DMS 273 treated with DMSO at 0.1 percent for 48 hours (cell line): ENCODE results near the gene LYRM4.

ENCODE experiments used
- DNase-seq: peaks from one replicate; lab custom pipeline; 2025; lab: John Stamatoyannopoulos, UW

LYRM4 gene

DNA sequence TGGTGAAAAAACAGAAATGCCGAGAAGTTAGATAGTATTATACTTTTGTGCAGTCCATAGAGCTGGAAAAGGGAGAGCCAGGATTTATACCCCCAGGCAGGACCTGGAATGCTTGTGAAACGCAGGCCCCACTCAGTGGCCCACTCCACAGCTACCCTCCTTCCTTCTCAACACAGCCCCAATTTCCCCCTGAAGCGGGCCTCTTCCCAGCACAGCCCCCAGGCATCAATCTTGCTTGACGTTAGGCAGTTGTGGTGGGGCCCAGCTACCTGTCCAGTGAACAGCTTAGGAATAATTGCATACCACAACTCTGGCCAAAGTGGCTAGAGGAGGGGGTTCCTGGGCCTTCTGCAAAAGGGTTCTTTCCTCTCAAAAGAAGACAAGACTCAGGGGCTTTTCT lies 114.4 kb downstream of the LYRM4 start:
- no peak for DNase-seq

DNA sequence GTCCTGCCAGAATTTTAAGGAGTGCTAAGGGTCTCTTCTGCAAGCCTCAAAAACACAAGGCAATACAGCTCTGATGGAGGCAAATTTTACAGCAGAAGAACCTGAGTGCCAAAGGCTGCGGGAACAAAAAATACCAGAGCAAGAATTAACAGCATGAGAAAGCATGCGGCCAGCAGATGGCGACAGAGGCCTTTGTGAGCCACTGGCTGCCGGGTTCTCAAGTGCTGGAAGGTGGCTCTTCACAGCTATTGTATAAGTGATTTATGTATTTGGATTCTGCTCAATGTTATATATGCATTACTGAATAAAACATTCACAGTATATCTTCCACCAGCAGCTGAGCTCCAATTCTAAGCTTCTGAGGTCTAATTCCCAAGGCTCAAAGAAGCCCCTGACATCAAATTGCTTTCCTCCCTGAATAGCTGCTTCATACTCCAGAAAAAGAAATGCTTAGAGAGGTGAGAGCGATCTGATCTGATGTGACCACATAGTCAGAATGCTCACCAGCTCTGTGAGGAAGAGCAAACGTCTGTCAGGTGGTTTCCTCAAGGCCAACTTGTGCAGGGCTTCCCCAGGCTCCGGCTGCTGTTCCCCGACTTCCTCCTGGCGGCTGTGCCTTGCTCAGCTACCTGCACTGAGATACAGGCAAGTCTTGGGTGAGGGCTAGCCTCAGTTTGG lies 117.0 kb downstream of the LYRM4 start:
- DNase-seq: peak; percentile 28

DNA sequence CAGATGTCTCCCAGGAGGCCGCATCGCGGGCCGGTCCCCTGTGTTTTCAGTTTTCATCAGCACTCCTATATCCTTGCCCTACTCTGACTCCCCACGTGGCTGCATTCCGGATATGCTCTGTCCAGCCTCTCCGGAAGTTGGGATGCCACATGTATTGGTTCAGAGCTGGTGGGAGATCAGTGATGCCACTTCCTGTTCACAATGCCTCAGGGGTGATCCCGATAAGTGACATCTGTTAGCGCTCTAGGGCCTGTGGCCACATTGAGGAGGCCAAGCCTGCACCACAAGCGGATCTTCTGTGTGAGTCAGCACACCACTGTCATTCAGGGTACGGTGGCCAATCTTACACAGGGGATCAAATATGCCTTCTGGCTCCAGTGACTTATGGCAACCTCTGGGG lies 117.8 kb downstream of the LYRM4 start:
- DNase-seq: no peak

DNA sequence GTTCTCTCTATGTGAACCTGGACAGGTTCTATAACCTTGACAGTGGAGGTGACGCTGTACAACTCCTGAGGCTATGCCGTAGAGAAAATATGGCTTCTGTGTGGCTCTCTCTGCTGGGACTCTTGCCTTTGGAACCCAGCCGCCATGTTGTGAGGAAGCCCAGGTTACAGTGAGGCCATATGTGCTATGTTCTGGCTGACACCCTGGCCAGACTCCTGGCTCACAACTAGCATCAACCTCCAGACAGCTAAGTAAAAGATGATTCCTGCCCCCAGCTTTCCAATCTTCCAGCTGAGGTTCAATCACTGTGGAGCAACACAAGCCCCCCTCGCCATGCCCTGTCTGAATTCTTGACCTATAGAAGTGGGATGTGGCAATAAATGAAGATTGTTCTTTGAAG lies 118.6 kb downstream of the LYRM4 start:
- DNase-seq: no peak

DNA sequence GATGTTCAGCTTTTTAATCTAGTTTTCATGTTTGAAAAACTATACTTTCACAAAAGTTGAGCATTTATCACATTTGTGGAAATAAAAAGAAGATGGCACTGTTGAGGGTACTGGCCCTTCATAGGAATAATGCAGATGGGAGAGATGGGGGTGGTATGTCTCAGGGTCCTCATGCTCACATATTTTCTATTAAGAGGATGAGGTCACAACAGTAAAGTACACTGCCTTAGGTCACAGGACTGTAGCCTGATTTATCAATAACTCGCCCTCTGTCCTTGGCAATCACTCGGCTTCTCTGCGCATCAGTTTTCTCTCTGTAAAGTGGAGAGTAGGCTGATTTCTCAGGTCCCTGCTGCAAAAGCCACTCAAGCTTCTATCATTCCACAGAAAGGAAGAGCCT lies 119.7 kb downstream of the LYRM4 start:
- DNase-seq: no peak

DNA sequence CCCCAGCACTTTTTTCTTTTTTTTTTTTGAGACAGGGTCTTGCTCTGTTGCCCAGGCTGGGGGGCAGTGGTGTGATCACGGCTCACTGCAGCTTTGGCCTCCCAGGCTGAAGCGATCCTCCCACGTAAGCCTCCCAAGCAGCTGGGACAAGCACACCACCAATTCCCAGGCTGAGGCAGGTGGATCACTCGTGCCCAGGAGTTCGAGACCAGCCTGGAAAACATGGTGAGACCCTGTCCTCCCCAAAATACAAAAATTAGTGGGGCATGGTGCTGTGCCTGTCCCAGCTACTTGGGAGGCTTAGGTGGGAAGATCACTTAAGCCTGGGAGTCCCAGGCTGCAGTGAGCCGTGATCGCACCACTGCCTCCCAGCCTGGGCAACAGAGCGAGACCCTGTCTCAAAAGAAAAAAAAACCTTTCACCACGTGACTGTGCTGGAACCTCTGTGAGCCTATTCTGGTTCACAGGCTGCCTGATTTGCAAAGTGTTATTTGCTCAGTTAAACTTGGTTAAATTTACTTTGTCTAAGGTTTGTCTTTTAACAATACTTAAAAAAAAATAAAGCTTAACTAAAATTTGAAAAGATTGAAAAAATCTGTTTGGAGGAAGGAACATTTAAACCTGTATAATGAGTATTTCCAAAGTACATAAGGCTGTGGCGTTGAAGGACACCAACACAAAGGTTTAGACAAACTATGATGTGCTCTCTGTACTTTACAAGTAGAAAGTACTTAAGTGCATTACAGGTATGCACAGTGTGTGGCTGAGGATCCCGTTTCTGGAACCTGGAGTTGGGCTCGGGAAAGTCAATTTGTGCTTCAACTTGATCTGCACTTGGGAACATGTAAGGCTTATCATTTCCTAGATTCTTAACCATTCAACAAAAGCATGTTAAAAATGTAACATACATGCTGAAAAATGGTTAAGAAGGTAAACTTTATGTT lies 120.7 kb downstream of the LYRM4 start:
- no peak for DNase-seq

DNA sequence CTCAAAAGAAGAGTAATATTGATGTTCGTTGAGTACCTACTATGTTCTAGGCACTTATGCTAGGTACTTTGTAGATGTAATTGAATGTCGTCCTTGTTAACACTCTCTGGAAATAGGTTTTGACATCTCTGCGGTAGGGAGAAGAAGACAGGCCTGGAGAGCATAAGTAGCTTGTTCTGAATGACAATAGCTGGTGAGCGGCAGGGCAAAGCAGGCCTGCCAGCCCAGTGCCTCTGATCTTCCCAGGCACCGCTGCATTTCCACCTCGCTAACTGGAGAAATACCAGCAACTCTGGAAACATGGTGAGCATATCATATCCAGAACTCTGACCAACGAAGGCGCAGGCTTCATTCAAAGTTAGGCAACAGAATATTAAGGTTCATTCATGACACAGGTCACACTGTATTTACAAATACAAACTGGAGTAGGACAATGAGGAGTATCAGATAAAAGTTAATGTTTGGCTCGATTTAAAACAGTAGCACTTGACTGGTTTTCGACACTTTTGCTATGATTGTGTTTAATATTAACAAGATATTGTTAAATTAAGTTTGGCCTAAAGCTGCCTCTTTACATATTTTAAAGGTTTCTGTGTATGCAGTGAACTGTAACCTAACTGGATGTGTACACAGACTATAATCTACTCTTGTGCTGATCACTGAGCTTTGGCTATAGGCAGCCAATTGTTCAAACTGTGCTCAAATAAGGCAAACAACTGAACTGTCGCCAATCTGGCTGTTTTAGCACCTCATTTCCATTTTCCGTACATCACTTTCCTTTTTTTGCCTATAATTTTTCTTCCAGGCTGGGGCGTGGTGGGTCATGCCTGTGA lies 121.5 kb downstream of the LYRM4 start:
- DNase-seq: no peak

DNA sequence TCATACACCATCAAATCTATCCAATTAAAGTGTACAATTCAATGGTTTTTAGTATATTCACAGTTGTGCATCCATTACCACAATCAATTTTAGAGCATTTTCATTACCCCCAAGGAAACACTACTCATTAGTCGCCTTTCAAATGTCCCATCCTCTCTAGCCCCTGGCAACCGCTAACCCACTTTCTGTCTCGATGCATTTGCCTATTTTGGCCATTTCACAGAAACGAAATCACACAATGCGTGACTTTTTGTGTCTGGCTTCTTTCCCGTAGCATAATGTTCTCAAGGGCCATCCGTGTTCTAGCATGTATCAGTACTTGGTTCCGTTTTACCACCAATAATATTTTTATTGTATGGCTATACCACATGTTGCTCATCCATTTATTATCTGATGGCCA lies 123.9 kb downstream of the LYRM4 start:
- no peak for DNase-seq

DNA sequence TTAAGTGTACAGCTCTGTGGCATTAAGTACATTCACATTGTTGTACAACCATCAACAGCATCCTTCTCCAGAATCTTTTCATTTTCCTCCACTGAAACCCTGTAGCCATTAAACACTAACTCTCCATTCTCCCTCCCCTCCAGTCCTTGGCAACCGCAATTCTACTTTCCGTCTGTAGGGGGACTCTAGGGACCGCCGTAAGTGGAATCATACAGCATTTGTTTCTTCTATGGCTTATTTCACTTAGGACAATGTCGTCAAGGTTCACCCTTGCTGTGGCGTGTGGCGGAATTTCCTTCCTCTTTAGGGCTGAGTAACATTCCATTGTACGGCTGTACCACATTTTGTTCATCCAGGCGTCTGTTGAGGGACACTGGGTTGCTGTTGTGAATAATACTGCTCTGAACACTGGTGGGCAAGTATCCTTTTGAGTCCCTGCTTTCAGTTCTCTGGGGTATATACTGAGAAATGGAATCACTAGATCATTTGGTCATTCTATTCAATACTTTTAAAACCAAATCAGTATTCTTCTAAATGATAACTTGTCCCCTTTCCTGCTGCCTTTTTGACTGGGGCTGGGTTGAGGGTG lies 124.9 kb downstream of the LYRM4 start:
- DNase-seq: no peak

DNA sequence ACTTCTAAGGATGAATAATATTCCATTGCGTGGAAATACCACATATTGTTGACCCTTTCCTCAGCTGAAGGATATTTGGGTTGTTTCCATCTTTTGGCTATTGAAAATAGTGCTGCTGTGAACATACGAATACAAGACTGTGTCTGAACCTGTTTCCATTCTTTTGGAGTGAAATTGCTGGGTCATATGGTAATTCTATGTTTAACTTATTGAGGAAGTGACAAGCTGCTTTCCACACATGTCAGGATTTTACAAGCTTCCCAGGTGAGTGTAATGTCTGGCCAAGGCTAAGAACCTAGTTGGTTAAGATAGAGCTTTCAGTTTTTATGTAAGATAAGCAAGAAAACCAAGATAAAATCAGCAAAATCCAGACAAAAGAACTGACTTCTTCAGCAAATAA lies 126.8 kb downstream of the LYRM4 start:
- DNase-seq: no peak

DNA sequence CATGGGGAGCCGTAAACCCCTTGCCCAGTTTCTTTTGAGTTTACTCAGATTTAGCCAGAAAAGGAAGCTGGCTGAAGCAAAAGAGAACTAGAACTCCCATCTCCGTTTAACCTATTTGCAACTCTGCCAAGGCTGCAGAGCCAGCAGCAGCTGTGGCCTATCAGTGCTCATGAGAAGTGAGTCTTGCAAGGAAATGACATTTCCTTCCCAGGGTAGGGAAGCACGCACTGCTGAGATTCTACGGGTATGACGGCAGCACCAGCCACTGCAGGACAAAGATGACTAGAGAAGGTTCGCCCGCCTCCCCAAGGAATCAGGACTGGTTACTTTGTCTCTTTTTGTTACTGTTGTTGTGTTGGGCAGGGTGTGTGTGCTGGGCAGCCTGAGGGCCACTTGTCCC lies 128.0 kb downstream of the LYRM4 start:
- no peak for DNase-seq

DNA sequence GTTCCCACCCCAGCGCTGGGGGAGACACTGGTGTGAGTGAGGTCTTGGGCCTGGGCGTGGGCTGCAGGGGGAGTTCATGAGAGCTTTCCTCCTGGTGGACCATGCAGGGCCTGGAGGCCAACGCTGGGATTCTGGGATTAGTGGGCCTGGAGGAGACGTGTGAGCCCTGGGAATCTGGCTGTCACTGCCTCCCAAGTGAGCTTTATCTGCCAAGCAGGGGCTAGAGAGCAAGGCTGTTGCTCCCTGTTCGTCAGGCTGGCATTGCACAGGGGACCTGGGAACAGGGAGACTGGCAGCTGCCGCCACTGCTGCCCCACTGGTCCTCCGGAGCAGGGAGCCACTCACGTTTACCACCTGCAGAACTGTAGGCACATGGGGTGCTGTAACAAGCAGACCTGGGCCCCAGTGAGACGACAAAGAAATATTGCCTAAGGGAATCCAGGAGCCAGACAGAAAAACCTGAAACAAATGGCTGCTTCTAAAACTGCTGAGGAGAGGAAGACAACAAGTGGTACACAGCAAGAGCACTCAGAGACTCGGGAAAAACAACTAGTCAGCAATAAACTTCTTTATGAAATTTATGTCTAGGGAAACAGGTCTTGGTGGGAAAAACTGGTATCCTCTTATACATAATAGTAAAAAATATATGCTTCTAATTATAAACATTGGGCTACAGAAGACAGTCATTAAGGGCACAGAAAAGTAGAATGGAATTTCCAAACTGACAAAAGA lies 130.4 kb downstream of the LYRM4 start:
- DNase-seq: no peak

DNA sequence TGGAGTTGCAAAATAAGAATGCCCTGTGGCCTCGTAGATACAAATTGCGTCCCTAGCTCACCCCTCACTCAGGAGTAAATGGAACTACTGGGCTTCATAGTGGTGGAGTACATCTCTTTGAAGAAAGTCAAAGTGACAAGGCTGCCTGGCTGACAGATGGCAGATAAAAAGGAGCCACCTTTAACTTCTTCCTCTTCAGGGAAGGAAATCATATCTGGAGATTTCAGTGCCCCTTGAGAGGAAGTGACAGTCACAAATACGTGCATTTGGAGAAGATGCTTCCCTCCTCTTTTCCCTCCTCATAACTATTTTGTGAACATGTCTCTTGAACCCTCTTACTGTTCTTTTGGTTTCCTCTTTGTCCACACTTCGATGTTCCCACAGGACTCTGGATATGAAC lies 132.4 kb downstream of the LYRM4 start:
- no peak for DNase-seq

DNA sequence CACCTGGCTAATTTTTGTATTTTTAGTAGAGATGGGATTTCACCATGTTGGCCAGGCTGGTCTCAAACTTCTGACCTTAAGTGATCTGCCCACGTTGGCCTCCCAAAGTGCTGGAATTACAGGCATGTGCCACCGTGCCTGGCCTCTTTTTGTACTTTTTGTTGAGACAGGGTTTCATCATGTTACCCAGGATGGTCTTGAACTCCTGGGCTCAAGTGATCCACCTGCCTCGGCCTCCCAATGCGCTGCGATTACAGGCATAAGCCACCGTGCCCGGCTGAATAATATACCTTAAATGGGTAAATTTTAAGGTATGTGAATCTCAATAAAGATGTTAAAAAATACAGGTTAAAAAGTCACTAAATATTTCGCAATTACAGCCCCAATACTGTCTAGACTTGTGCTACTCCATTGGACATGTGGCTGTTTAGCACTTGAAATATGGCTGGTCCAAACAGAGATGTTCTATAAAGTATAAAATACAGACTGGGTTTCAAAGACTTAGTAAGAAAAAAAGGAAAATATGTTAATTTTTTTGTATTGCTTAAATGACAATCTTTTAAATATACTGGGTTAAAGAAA lies 133.6 kb downstream of the LYRM4 start:
- DNase-seq: no peak

DNA sequence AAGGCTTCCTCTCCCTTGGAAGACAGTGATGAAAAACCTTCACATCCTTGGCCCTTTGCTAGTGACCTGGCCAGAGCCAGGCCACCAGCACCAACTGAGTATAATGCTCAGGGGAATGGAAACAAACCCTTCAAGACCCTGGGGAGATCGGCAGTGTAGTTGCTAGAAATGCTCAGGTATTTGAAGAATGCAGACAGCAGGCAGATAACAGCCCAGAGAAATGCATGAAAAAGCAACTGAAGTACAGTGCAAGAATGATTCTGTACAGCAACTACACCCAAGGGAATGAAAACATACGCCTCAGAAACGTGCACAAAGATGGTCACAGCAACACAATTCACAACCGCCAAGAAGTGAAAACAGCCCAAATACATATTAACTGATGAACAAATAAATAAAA lies 134.5 kb downstream of the LYRM4 start:
- no peak for DNase-seq

DNA sequence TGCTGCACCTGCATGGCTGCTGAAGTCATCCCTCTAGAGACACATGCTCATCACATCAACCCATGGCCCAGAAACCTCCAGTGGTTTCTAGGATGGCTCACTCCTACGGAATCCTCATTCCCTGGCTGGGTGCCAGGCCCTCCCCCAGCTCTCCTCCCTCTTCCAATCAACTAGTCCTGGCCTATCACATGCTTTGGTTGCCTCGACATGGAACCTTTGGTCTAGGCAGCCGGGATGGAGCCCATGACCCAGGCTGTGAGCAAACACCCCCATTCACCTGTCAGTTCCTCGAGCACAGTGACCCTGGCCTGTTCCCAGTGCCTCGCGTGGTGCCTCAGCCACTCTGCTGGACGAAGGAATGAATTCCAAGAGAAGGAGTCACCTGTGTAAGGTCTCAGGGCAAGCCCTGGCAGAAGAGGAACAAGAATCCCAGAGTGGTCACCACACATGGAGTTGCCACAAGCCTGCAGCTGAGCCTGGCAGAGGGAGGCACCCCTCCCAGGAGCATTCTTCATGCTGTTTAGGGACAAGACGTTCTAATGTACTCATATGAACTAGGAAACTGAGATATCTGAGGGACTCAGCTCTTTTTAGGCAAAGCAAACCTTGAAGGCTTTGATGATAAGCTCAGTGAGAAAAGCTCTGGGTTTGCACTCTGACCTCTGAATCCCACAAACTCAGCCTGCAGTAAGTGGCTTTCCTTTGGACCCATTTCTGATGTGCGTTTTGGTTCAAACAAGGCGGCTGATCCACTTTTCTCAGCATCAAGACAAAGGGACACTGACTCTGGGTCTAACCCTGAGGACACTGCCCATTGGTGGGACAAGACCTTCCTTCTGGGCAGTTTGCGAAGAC lies 135.4 kb downstream of the LYRM4 start:
- no peak for DNase-seq

DNA sequence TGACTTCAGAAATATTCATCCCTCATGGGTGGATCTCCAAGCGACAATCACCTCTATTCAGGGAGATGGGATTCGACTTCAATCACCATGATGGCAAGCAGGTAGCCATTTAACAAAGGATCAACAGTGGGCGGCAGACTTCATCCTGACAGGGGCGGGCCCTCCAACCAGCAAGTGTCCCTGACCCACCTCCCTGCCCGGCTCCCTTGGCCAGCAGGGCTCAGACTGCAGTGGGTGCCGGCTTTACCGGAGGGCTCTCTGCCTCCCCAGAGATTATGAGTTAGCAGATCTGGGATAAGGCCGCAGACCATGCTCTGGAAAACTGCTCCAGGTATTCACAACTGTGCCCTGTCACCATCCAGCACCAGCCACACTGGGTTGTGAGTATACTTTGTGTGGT lies 136.2 kb downstream of the LYRM4 start:
- DNase-seq: no peak

DNA sequence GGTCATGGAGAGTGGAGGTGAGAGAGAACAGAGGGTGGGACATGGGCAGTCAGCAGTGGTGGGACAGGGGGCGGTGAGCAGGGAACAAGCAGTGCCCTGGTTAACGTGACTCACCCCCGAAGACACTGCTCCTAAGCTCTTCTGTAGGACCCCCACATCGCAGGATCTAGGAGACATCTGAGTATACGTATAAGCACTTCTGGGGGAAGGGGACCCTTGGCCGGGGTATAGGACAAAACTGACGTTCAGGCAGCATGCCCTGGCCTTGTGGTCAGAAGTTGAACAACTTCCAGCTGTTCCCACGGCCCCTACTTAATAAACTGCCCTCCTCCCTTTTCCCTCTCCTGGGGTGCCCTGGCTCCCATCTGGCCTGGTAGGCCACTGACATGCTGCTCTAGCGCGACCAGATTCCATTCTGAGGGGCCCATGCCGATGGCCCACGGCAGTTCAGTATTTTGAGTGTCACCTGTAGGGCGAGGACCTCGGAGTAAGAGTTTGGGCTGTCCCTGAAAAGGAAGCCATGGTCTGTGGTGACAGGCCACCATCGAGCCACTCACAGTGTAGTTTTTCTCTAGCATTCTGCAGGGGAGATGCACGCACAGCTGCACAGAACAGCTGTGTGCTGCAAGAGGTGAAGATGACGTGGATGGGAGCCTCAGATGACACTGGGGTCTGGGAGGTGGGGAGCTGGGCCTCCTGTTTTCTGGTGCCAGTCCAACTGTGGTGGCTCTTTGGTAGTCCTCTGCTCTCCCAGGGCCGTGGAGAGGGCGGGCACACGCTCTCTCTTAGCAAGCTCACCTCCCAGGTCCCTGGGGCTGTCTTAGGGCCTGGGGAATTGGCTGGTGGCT lies 137.2 kb downstream of the LYRM4 start:
- DNase-seq: no peak

DNA sequence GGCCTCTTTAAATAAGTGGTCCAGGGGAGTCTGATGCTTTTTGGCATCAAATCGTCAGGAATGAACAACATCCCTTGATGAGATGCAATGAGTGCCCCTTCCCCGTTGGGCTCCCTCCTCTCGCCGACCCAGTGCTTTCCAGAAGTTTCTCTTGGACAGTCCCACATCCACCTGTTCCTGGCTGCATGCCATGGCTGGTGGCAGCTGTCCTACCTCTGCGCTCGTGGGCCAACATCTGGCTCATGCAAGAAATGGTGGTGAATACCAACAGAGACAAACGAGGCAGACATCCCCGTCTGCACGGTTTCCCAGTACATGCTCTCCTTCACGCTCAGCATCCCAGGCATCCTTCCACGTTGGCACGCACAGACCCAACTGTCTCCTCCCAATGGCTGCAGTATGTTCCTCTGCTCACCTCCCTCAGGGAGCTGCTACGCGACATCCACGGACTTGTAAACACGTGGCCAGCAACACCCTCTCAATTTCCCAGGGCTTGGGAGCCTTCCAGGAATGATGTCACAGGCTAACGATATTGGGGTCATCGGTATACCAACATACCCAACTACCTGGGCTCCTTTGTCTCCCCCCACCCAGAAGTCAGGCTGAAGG lies 138.1 kb downstream of the LYRM4 start:
- no peak for DNase-seq
